ENCODE measurements around the gene POLR3E. TPM values are rescaled to one million over a fixed set of nuclear protein-coding genes. Genes with fewer than 3 reads are reported as not detected.

POLR3E gene
- total RNA-seq: 100 to 1,000 TPM; 108 to 113 TPM

- POLR2A ChIA-PET: interaction anchor here (1.0 to 1.6 kb wide), 3 partner anchors 91 to 106 kb away, joined by 4 to 9 read pairs (median 4); partner anchors contain the start of gene EEF2K
- CTCF ChIA-PET: interaction anchor here (0.7 to 6.1 kb wide), 9 partner anchors 9 to 108 kb away, joined by 3 to 67 read pairs (median 6); partner anchors contain the start of gene EEF2K
These were observed at the start of gene POLR3E for GRCh38 chr16:22297114-22297870. POLR3E (plus strand) TSS chr16:22297409; CDS start chr16:22302969, 5,560 bp downstream.

- ChIA-PET POLR2A (no interaction called here), CTCF (no interaction called here)
These were observed 46.7 kb upstream of the POLR3E start for GRCh38 chr16:22250522-22250921.

GRCh38 chr16:22252317-22252716, 44.9 kb upstream of the POLR3E start:
- POLR2A ChIA-PET: no interaction called here
- CTCF ChIA-PET: no interaction called here

GRCh38 chr16:22253272-22253671, 43.9 kb upstream of the POLR3E start:
- ChIA-PET CTCF (no interaction called here), POLR2A (no interaction called here)

- POLR2A ChIA-PET: no interaction called here
These were observed 41.9 kb upstream of the POLR3E start for GRCh38 chr16:22255335-22255734.

GRCh38 chr16:22257440-22257839, 39.8 kb upstream of the POLR3E start:
- ChIA-PET CTCF (interaction anchor here (0.8 kb wide), 1 partner anchor 16 kb away, joined by 5 read pairs; no protein-coding TSS in a partner anchor), POLR2A (no interaction called here)

More at GRCh38 chr16:22255335-22255734, 41.9 kb upstream of the POLR3E start:
- CTCF ChIA-PET: no interaction called here

GRCh38 chr16:22260490-22260889, 36.7 kb upstream of the POLR3E start:
- ChIA-PET POLR2A (no interaction called here), CTCF (no interaction called here)

GRCh38 chr16:22262460-22262859, 34.7 kb upstream of the POLR3E start:
- ChIA-PET CTCF (interaction anchor here (0.6 kb wide), 1 partner anchor 21 kb away, joined by 5 read pairs; no protein-coding TSS in a partner anchor), POLR2A (interaction anchor here (0.6 kb wide), 1 partner anchor 56 kb away, joined by 4 read pairs; the partner anchor contains the start of gene EEF2K)

GRCh38 chr16:22264786-22265185, 32.4 kb upstream of the POLR3E start:
- ChIA-PET CTCF (interaction anchor here (0.7 kb wide), 1 partner anchor 77 kb away, joined by 3 read pairs; no protein-coding TSS in a partner anchor), POLR2A (no interaction called here)

GRCh38 chr16:22265351-22265750, 31.9 kb upstream of the POLR3E start:
- CTCF ChIA-PET: interaction anchor here (0.9 to 1.2 kb wide), 2 partner anchors 24 to 32 kb away, joined by 3 to 5 read pairs; partner anchors contain the start of gene POLR3E
- POLR2A ChIA-PET: no interaction called here

- ChIA-PET POLR2A (no interaction called here), CTCF (no interaction called here)
These were observed 30.7 kb upstream of the POLR3E start for GRCh38 chr16:22266546-22266945.

GRCh38 chr16:22267764-22268163, 29.4 kb upstream of the POLR3E start:
- ChIA-PET POLR2A (no interaction called here), CTCF (no interaction called here)

- ChIA-PET POLR2A (interaction anchor here (0.7 kb wide), 1 partner anchor 79 kb away, joined by 5 read pairs; no protein-coding TSS in a partner anchor), CTCF (interaction anchor here (1.0 kb wide), 1 partner anchor 193 kb away, joined by 3 read pairs; no protein-coding TSS in a partner anchor)
These were observed 26.7 kb upstream of the POLR3E start for GRCh38 chr16:22270525-22270924.

GRCh38 chr16:22272870-22273650, 24.1 kb upstream of the POLR3E start:
- ChIA-PET POLR2A (no interaction called here), CTCF (interaction anchor here (0.9 kb wide), 1 partner anchor 50 kb away, joined by 4 read pairs; no protein-coding TSS in a partner anchor)

- CTCF ChIA-PET: no interaction called here
- POLR2A ChIA-PET: no interaction called here
These were observed 22.3 kb upstream of the POLR3E start for GRCh38 chr16:22274916-22275315.

- CTCF ChIA-PET: interaction anchor here (0.6 kb wide), 1 partner anchor 42 kb away, joined by 3 read pairs; no protein-coding TSS in a partner anchor
- POLR2A ChIA-PET: interaction anchor here (0.7 kb wide), 1 partner anchor 32 kb away, joined by 4 read pairs; no protein-coding TSS in a partner anchor
These were observed 18.6 kb upstream of the POLR3E start for GRCh38 chr16:22278441-22279230.

GRCh38 chr16:22282254-22282892, 14.8 kb upstream of the POLR3E start:
- CTCF ChIA-PET: interaction anchor here (0.6 kb wide), 1 partner anchor 115 kb away, joined by 3 read pairs; no protein-coding TSS in a partner anchor
- POLR2A ChIA-PET: no interaction called here

- CTCF ChIA-PET: no interaction called here
- POLR2A ChIA-PET: no interaction called here
These were observed 12.6 kb upstream of the POLR3E start for GRCh38 chr16:22284637-22285036.

GRCh38 chr16:22285080-22285479, 12.1 kb upstream of the POLR3E start:
- CTCF ChIA-PET: no interaction called here
- POLR2A ChIA-PET: no interaction called here

Measured in activated CD8-positive, alpha-beta memory T cell treated with anti-CD3 and anti-CD28 coated beads for 36 hours (primary cell).